ENCODE measurements around the gene DAP. TPM values are rescaled to one million over a fixed set of nuclear protein-coding genes. Genes with fewer than 3 reads are reported as not detected.
"Not testable (repeated sequence)": the region's sequence is repeated elsewhere in the genome, so short reads cannot be mapped to it uniquely, and the experiment has no call there.

The DAP gene
- total RNA-seq, 1 experiment from 2014 or later = 47.7 TPM

GRCh38 chr5:10666531-10667299, 94.3 kb downstream of the DAP start (continued):
- TF ChIP-seq ZNF532 (CRISPR knock-in tag; IDR thresholded peaks at IDR 0.05; ENCODE audit: borderline replicate concordance) = no peak

GRCh38 chr5:10665799-10666198, 95.2 kb downstream of the DAP start:
- DNase-seq (ENCODE audit: low spot score) (no peak), ATAC-seq (no peak)
- TF ChIP-seq RELA (CRISPR knock-in tag; IDR thresholded peaks at IDR 0.05; ENCODE audit: borderline replicate concordance) (no peak), ZNF281 (CRISPR knock-in tag; IDR thresholded peaks at IDR 0.05) (no peak), USF1 (CRISPR knock-in tag; IDR thresholded peaks at IDR 0.05) (no peak), JUN (CRISPR knock-in tag; IDR thresholded peaks at IDR 0.05) (no peak), ZNF121 (CRISPR knock-in tag; IDR thresholded peaks at IDR 0.05) (no peak), ZNF416 (CRISPR knock-in tag; IDR thresholded peaks at IDR 0.05) (no peak), CREB1 (CRISPR knock-in tag; IDR thresholded peaks at IDR 0.05) (no peak), RORB (CRISPR knock-in tag; IDR thresholded peaks at IDR 0.05) (no peak)
- Mint-ChIP-seq H3K4me3 (no peak overlapping the region), H3K4me1 (peaks cover 14% of the 10 kb centered on the region), H3K9me3 (peaks cover 7% of the 10 kb centered on the region; the same call in 1 of the 2 replicates), H3K27ac (no peak overlapping the region), H3K36me3 (no peaks in the 10 kb centered on the region), H3K27me3 (ENCODE audit: low read depth) (no peaks in the 10 kb centered on the region)
- CTCF ChIA-PET = interaction anchor here (0.9 to 1.1 kb wide), 2 partner anchors 24 to 38 kb away, joined by 3 read pairs; no protein-coding TSS in a partner anchor
- POLR2A ChIA-PET = no interaction called here

- DNase-seq (ENCODE audit: low spot score); H3K27ac Mint-ChIP-seq; ATAC-seq; POLR2A ChIA-PET; H3K9me3 Mint-ChIP-seq; H3K27me3 Mint-ChIP-seq (ENCODE audit: low read depth); H3K4me3 Mint-ChIP-seq; H3K36me3 Mint-ChIP-seq: not testable (repeated sequence)
- H3K4me1 Mint-ChIP-seq = peaks cover 14% of the 10 kb centered on the region
- CTCF ChIA-PET = interaction anchor here (1.3 to 1.8 kb wide), 2 partner anchors 27 to 212 kb away, joined by 5 to 7 read pairs; no protein-coding TSS in a partner anchor
Measured at GRCh38 chr5:10664180-10664769, 96.8 kb downstream of the DAP start.

GRCh38 chr5:10663489-10664179, 97.4 kb downstream of the DAP start:
- no peak overlapping the region for H3K27ac Mint-ChIP-seq
- peaks cover 14% of the 10 kb centered on the region for H3K4me1 Mint-ChIP-seq
- H3K4me3 Mint-ChIP-seq = no peak overlapping the region
- no peak for DNase-seq (ENCODE audit: low spot score)
- ChIA-PET CTCF (interaction anchor here (0.8 to 1.8 kb wide), 4 partner anchors 27 to 324 kb away, joined by 3 to 7 read pairs (median 4); no protein-coding TSS in a partner anchor), POLR2A (no interaction called here)
- TF ChIP-seq ZSCAN18 (CRISPR knock-in tag; IDR thresholded peaks at IDR 0.05) (no peak), GTF2I (CRISPR knock-in tag; conservative IDR thresholded peaks at IDR 0.05) (no peak), ZNF512 (CRISPR knock-in tag; IDR thresholded peaks at IDR 0.05; ENCODE audit: borderline replicate concordance) (no peak)
- no peaks in the 10 kb centered on the region for H3K27me3 Mint-ChIP-seq (ENCODE audit: low read depth)
- peaks cover 5% of the 10 kb centered on the region; the same call in 1 of the 2 replicates for H3K9me3 Mint-ChIP-seq
- no peaks in the 10 kb centered on the region for H3K36me3 Mint-ChIP-seq
- ATAC-seq = peak; percentile 52
